ENCODE measurements around the gene RRP1B. TPM values are rescaled to one million over a fixed set of nuclear protein-coding genes. Genes with fewer than 3 reads are reported as not detected.

The RRP1B gene
- total and polyA plus RNA-seq, 9 of the 15 experiments (the other 6 are each of a cell fraction or from before 2014, with no cell fraction given) = 6.8 to 66.6 (median 41.9) TPM

DNA sequence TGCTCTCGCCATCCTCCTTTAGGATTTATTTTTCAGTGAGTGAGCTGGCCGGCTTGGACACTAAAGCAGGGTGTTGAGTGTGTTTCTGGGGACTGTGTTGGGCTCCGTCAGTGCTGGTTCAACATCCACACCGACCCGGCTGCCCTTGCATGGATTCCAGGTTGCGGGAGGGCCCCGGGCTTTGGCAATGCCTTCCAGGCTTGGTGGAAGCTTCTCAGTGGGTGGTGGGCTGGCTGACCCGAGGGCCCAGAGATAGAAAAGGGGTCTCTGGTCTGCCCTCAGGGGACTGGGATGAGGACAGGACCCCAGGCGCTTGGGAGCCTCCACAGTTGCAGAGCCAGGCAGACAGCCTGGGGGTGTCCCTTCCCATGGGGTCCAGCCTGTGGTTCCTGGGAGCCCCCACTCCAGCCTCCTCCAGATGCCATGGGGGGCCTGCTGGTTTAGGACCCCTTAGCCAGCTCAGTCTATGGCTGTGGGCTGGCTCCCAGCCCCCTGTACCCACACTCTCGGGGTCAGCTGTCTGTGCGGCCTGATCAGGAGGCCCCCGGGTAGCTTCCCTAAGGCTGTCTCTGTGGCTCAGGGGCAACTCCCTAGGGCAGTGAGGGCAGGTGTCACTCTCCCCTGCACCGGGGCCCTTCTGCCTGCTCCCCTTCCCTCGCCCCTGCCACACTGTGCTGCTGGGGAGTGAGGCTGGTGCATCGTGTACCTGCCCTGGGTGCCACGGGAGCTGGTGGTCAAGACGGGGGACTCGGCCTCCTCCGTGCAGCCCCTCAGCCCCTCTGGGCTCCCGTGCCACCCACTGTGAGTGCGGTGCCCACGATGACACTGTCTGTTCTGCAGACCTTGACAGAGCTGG lies 76.1 kb downstream of the RRP1B start:
- in situ Hi-C loops (cut with MboI) = no loop called here

DNA sequence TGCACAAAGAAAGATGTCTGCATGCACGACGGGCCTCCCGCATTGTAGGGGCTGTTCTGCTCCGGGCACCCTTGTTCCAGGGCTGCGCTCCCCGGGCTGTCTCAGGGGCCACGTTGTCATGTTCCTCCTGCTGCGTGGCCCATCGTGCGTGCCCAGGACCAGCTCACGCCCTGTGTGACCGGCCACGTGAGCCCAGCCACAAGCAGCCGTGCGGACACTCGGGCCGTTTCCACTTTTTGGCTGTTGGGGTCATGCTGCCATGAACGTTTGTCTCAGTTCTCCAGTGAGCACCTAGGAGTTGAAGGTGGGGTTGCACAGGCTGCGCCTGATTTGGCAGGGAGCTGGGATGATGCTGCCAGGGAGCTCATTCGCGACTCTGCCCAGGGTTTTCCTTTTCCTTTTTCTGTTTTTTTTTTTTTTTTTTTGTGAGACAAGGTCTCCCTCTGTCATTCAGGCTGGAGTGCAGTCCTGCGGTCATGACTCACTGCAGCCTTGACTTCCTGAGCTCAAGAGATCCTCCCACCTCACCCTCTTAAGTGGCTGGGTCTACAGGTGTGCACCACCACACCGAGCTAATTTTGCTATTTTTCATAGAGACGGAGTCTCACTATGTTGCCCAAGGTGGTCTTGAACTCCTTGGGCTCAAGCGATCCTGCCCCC lies 77.0 kb downstream of the RRP1B start:
- Histone ChIP-seq H3K4me2 (ENCODE audit: insufficient read depth, low read length) (no peak overlapping the region), H3K36me3 (ENCODE audit: control insufficient read depth, insufficient read depth, low read length) (peaks cover 77% of the 10 kb centered on the region), H3K79me2 (ENCODE audit: control insufficient read depth, insufficient read depth, low read length) (peaks cover 69% of the 10 kb centered on the region), H3K27me3 (ENCODE audit: control insufficient read depth in 2 of 2, insufficient read depth in 2 of 2, low read length in 2 of 2) (no peaks in the 10 kb centered on the region), H3K9ac (ENCODE audit: insufficient read depth in 1 of 2, low read depth in 2 of 2, low read length in 2 of 2) (peak overlapping the region in 1 of 2 experiments; percentile 11; a peak in 1 of 4 replicates), H3K4me1 (replicated peaks in 1 of 2; ENCODE audit: control insufficient read depth in 2 of 2, insufficient read depth in 2 of 2, low read length in 2 of 2) (peaks cover 19 to 72% of the 10 kb centered on the region in 2 experiments), H4K20me1 (replicated peaks; ENCODE audit: control insufficient read depth, insufficient read depth, low read length) (peaks cover 23% of the 10 kb centered on the region), H2AFZ (ENCODE audit: low read depth, low read length) (no peak overlapping the region), H3K9me1 (ENCODE audit: control insufficient read depth, insufficient read depth, low read length) (peaks cover 11% of the 10 kb centered on the region), H3K27ac (ENCODE audit: extremely low read depth, low read depth, low read length) (no peak overlapping the region), H3K9me3 (replicated peaks; ENCODE audit: control insufficient read depth, insufficient read depth, low read depth, low read length) (no peaks in the 10 kb centered on the region), H3K4me3 (no peak overlapping the region)
- no peak for ATAC-seq
- intact Hi-C loops (cut with micrococcal nuclease) = no loop called here
- 87% methylated on average over 18 of the region's 25 CpGs for WGBS (ENCODE audit: insufficient coverage, low coverage, missing lambda C conversion rate)
- BruUV-seq (replicated peaks) = no TSS peak
- DNase-seq (ENCODE audit: extremely low read depth in 1 of 4, low spot score in 3 of 4) = no peak
- ChIA-PET CTCF (ENCODE audit: low intra/inter-chr PET ratio) (no interaction called here), POLR2A (interaction anchor here (0.7 to 3.5 kb wide), 5 partner anchors 9 to 36 kb away, joined by 3 to 26 read pairs (median 4); no protein-coding TSS in a partner anchor)
- TF ChIP-seq JUND (IDR thresholded peaks at IDR 0.05; ENCODE audit: borderline replicate concordance, low read depth, low read length) (0 out of 2 replicates have a peak, but pooled peaks have one; percentile 28), JUND (tag; IDR thresholded peaks at IDR 0.05; ENCODE audit: borderline replicate concordance, low read depth, low read length) (no peak), ZNF384 (IDR thresholded peaks at IDR 0.05; ENCODE audit: low read depth, low read length) (peak; percentile 59; the same call in 1 of the 2 replicates)
- TF ChIP-seq, protein P1, sequence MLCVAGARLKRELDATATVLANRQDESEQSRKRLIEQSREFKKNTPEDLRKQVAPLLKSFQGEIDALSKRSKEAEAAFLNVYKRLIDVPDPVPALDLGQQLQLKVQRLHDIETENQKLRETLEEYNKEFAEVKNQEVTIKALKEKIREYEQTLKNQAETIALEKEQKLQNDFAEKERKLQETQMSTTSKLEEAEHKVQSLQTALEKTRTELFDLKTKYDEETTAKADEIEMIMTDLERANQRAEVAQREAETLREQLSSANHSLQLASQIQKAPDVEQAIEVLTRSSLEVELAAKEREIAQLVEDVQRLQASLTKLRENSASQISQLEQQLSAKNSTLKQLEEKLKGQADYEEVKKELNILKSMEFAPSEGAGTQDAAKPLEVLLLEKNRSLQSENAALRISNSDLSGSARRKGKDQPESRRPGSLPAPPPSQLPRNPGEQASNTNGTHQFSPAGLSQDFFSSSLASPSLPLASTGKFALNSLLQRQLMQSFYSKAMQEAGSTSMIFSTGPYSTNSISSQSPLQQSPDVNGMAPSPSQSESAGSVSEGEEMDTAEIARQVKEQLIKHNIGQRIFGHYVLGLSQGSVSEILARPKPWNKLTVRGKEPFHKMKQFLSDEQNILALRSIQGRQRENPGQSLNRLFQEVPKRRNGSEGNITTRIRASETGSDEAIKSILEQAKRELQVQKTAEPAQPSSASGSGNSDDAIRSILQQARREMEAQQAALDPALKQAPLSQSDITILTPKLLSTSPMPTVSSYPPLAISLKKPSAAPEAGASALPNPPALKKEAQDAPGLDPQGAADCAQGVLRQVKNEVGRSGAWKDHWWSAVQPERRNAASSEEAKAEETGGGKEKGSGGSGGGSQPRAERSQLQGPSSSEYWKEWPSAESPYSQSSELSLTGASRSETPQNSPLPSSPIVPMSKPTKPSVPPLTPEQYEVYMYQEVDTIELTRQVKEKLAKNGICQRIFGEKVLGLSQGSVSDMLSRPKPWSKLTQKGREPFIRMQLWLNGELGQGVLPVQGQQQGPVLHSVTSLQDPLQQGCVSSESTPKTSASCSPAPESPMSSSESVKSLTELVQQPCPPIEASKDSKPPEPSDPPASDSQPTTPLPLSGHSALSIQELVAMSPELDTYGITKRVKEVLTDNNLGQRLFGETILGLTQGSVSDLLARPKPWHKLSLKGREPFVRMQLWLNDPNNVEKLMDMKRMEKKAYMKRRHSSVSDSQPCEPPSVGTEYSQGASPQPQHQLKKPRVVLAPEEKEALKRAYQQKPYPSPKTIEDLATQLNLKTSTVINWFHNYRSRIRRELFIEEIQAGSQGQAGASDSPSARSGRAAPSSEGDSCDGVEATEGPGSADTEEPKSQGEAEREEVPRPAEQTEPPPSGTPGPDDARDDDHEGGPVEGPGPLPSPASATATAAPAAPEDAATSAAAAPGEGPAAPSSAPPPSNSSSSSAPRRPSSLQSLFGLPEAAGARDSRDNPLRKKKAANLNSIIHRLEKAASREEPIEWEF (CRISPR knock-in tag; IDR thresholded peaks at IDR 0.05) = no peak
- FAIRE-seq = no peak
- in situ Hi-C loops (cut with MboI) = no loop called here

More for the DNA sequence above, 76.1 kb downstream of the RRP1B start:
- H3K9ac ChIP-seq (ENCODE audit: insufficient read depth in 1 of 2, low read depth in 2 of 2, low read length in 2 of 2) = peak overlapping the region in 1 of 2 experiments; percentile 80; a peak in 2 of 4 replicates
- ATAC-seq = no peak
- H3K4me1 ChIP-seq (replicated peaks in 1 of 2; ENCODE audit: control insufficient read depth in 2 of 2, insufficient read depth in 2 of 2, low read length in 2 of 2) = peaks cover 19 to 67% of the 10 kb centered on the region in 2 experiments
- ChIA-PET POLR2A (interaction anchor here (0.7 to 3.5 kb wide), 3 partner anchors 8 to 11 kb away, joined by 3 to 26 read pairs (median 19); no protein-coding TSS in a partner anchor), CTCF (ENCODE audit: low intra/inter-chr PET ratio) (no interaction called here)
- peaks cover 11% of the 10 kb centered on the region for H3K9me1 ChIP-seq (ENCODE audit: control insufficient read depth, insufficient read depth, low read length)
- FAIRE-seq = no peak
- no peak overlapping the region for H3K4me3 ChIP-seq
- no peak overlapping the region for H3K4me2 ChIP-seq (ENCODE audit: insufficient read depth, low read length)
- H2AFZ ChIP-seq (ENCODE audit: low read depth, low read length) = no peak overlapping the region
- no TSS peak for BruUV-seq (replicated peaks)
- H3K27ac ChIP-seq (ENCODE audit: extremely low read depth, low read depth, low read length) = no peak overlapping the region
- 94% methylated on average over 22 of the region's 22 CpGs for WGBS (ENCODE audit: insufficient coverage, low coverage, missing lambda C conversion rate)
- H3K36me3 ChIP-seq (ENCODE audit: control insufficient read depth, insufficient read depth, low read length) = peaks cover 77% of the 10 kb centered on the region
- H3K27me3 ChIP-seq (ENCODE audit: control insufficient read depth in 2 of 2, insufficient read depth in 2 of 2, low read length in 2 of 2) = no peaks in the 10 kb centered on the region
- intact Hi-C loops (cut with micrococcal nuclease) = no loop called here
- no peak for DNase-seq (ENCODE audit: extremely low read depth in 1 of 4, low spot score in 3 of 4)
- TF ChIP-seq PRMT5 (CRISPR knock-in tag; IDR thresholded peaks at IDR 0.05) (no peak), RBFOX2 (IDR thresholded peaks at IDR 0.05; ENCODE audit: low read depth, low read length) (0 out of 2 replicates have a peak, but pooled peaks have one; percentile 25)
- H3K79me2 ChIP-seq (ENCODE audit: control insufficient read depth, insufficient read depth, low read length) = peaks cover 74% of the 10 kb centered on the region
- peaks cover 23% of the 10 kb centered on the region for H4K20me1 ChIP-seq (replicated peaks; ENCODE audit: control insufficient read depth, insufficient read depth, low read length)
- no peaks in the 10 kb centered on the region for H3K9me3 ChIP-seq (replicated peaks; ENCODE audit: control insufficient read depth, insufficient read depth, low read depth, low read length)

Data from K562 (cell line).